DND-41 (cell line): ENCODE data around the gene TLE1.

Source experiments
- EZH2 ChIP-seq: IDR thresholded peaks from 3 replicates; pipeline ENCODE4 v1.6.1; 2012; ENCODE audit warnings: borderline replicate concordance, low read depth, mild to moderate bottlenecking, moderate library complexity, low read length, inconsistent platforms; ENCODE audit not compliant: severe bottlenecking
- TF ChIP-seq, protein P1 (sequence below): IDR thresholded peaks from 2 replicates; pipeline ENCODE4 v1.5.1; 2012; ENCODE audit warnings: borderline replicate concordance, low read length, moderate library complexity, mild to moderate bottlenecking; ENCODE audit not compliant: poor library complexity, severe bottlenecking; ENCODE audit errors: extremely low read depth

- TF ChIP-seq, protein P1, sequence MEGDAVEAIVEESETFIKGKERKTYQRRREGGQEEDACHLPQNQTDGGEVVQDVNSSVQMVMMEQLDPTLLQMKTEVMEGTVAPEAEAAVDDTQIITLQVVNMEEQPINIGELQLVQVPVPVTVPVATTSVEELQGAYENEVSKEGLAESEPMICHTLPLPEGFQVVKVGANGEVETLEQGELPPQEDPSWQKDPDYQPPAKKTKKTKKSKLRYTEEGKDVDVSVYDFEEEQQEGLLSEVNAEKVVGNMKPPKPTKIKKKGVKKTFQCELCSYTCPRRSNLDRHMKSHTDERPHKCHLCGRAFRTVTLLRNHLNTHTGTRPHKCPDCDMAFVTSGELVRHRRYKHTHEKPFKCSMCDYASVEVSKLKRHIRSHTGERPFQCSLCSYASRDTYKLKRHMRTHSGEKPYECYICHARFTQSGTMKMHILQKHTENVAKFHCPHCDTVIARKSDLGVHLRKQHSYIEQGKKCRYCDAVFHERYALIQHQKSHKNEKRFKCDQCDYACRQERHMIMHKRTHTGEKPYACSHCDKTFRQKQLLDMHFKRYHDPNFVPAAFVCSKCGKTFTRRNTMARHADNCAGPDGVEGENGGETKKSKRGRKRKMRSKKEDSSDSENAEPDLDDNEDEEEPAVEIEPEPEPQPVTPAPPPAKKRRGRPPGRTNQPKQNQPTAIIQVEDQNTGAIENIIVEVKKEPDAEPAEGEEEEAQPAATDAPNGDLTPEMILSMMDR = no peak
- no peak for TF ChIP-seq EZH2
These were observed 61.9 kb downstream of the TLE1 start for GRCh38 chr9:81627481-81627880.
